HL-60 (cell line): ENCODE data around the gene GGA2.
A peak's percentile ranks its signal among the peaks of the same experiment; 100 is the strongest.

Experiments used
- DNase-seq, 2 experiments: peaks; one replicate each; pipeline ENCODE4 v3.0.0-alpha.2; 2010 to 2020; ENCODE audit warnings: low read depth in 1 of 2, low spot score in 1 of 2
- H3K27ac ChIP-seq: fragments of 250-450 bp; sonication (Bioruptor Pico); replicated peaks from 2 replicates; pipeline ENCODE4 v1.5.1; 2020; ENCODE audit warnings: mild to moderate bottlenecking, moderate library complexity
- H3K27me3 ChIP-seq: fragments of 250-450 bp; sonication (Bioruptor Pico); 2 replicates; pipeline ENCODE4 v1.5.1; 2021; ENCODE audit warnings: mild to moderate bottlenecking, moderate library complexity; ENCODE audit not compliant: insufficient read depth, poor library complexity, severe bottlenecking
- H3K4me3 ChIP-seq: replicated peaks from 2 replicates; pipeline ENCODE4 v1.5.1; 2011; ENCODE audit warnings: mild to moderate bottlenecking, control low read depth, low read length; ENCODE audit not compliant: insufficient read depth
- CTCF ChIP-seq: IDR thresholded peaks from one replicate; pipeline ENCODE4 v1.5.1; 2011; ENCODE audit warnings: low read length, control low read depth, inconsistent platforms; ENCODE audit not compliant: insufficient read depth
- GABPA ChIP-seq: IDR thresholded peaks from 2 replicates; pipeline ENCODE4 v1.6.1; 2012; ENCODE audit warnings: low read depth
- POLR2AphosphoS5 ChIP-seq: IDR thresholded peaks from 2 replicates; pipeline ENCODE4 v1.6.1; 2012; ENCODE audit warnings: low read depth
- REST ChIP-seq: IDR thresholded peaks from 2 replicates; pipeline ENCODE4 v1.6.1; 2012; ENCODE audit warnings: low read depth; ENCODE audit not compliant: insufficient replicate concordance
- SPI1 ChIP-seq: IDR thresholded peaks from 2 replicates; pipeline ENCODE4 v1.6.1; 2012; ENCODE audit warnings: low read depth, mild to moderate bottlenecking, borderline replicate concordance

GGA2 gene

GRCh38 chr16:23538919-23539278, 28.6 kb upstream of the GGA2 start:
- no peaks in the 10 kb centered on the region for H3K27me3 ChIP-seq
- DNase-seq = no peak
- H3K4me3 ChIP-seq = no peak overlapping the region
- no peak overlapping the region for H3K27ac ChIP-seq
- TF ChIP-seq GABPA (no peak), REST (no peak)

GRCh38 chr16:23537390-23537789, 27.1 kb upstream of the GGA2 start:
- no peak overlapping the region for H3K27ac ChIP-seq
- DNase-seq = no peak
- no peaks in the 10 kb centered on the region for H3K27me3 ChIP-seq
- TF ChIP-seq GABPA (no peak), REST (no peak), SPI1 (0 out of 2 replicates have a peak, but pooled peaks have one; percentile 18), CTCF (no peak), POLR2AphosphoS5 (no peak)
- no peak overlapping the region for H3K4me3 ChIP-seq

GRCh38 chr16:23535901-23536300, 25.6 kb upstream of the GGA2 start:
- DNase-seq = no peak
- no peak for TF ChIP-seq REST
- no peak for TF ChIP-seq SPI1
- TF ChIP-seq GABPA = no peak
- no peak for TF ChIP-seq CTCF
- TF ChIP-seq POLR2AphosphoS5 = no peak
- H3K27ac ChIP-seq = no peak overlapping the region
- H3K27me3 ChIP-seq = no peaks in the 10 kb centered on the region
- H3K4me3 ChIP-seq = no peak overlapping the region
